HAP-1 (cell line): ENCODE results near the gene TTR.

ENCODE experiments used
- DNase-seq, 2 experiments: peaks; one replicate each; pipeline ENCODE4 v3.0.0-alpha.2; 2016 to 2020; ENCODE audit warnings: low spot score in 2 of 2
- H3K27me3 ChIP-seq: fragments of 250-450 bp; sonication (Bioruptor Pico); 2 replicates; pipeline ENCODE4 v1.5.1; 2020; ENCODE audit warnings: low read depth, mild to moderate bottlenecking, moderate library complexity
- H3K36me3 ChIP-seq: fragments of 250-450 bp; sonication (Bioruptor Pico); replicated peaks from 2 replicates; pipeline ENCODE4 v1.5.1; 2020; ENCODE audit warnings: mild to moderate bottlenecking
- H3K4me1 ChIP-seq: fragments of 250-450 bp; sonication (Bioruptor Pico); 2 replicates; pipeline ENCODE4 v1.5.1; 2020; ENCODE audit warnings: mild to moderate bottlenecking
- H3K4me3 ChIP-seq: fragments of 250-450 bp; sonication (Bioruptor Pico); 2 replicates; pipeline ENCODE4 v1.5.1; 2020; ENCODE audit warnings: mild to moderate bottlenecking, moderate library complexity
- H3K9me3 ChIP-seq: fragments of 250-450 bp; sonication (Bioruptor Pico); 2 replicates; pipeline ENCODE4 v1.5.1; 2020; ENCODE audit warnings: mild to moderate bottlenecking, moderate library complexity
- in situ Hi-C: fragments of 300-500 bp; cut with MboI; formaldehyde crosslinking; loops from 3 replicates; pipeline ENCODE4 v1.14.3; 2020; ENCODE audit warnings: low sequenced_read_pairs, inconsistent platforms, mixed read lengths

TTR gene

GRCh38 chr18:31591628-31592027 is at the start of gene TTR:
TSS of gene TTR (plus strand) at chr18:31591877. CDS start at chr18:31591903, 26 bp downstream.
- in situ Hi-C loops = no loop called here
- no peak for DNase-seq
- Histone ChIP-seq H3K4me1 (no peaks in the 10 kb centered on the region), H3K9me3 (no peaks in the 10 kb centered on the region), H3K4me3 (no peak within 1 kb of the TSS), H3K36me3 (no peaks in the 10 kb centered on the region), H3K27me3 (no peaks in the 10 kb centered on the region)

GRCh38 chr18:31546476-31546875 is 45.2 kb upstream of the TTR start:
- Histone ChIP-seq H3K27me3 (no peaks in the 10 kb centered on the region), H3K9me3 (no peaks in the 10 kb centered on the region), H3K4me1 (peaks cover 16% of the 10 kb centered on the region), H3K4me3 (no peak overlapping the region), H3K36me3 (peaks cover 39% of the 10 kb centered on the region)
- in situ Hi-C loops = no loop called here
- DNase-seq = no peak

GRCh38 chr18:31548853-31549252 is 42.8 kb upstream of the TTR start:
- Histone ChIP-seq H3K4me1 (peaks cover 16% of the 10 kb centered on the region), H3K9me3 (no peaks in the 10 kb centered on the region), H3K4me3 (no peak overlapping the region), H3K27me3 (peaks cover 2% of the 10 kb centered on the region; the same call in 1 of the 2 replicates), H3K36me3 (peaks cover 21% of the 10 kb centered on the region)
- DNase-seq = no peak
- in situ Hi-C loops = no loop called here

- H3K27me3 ChIP-seq = peaks cover 2% of the 10 kb centered on the region; the same call in 1 of the 2 replicates
- peaks cover 16% of the 10 kb centered on the region for H3K4me1 ChIP-seq
- no peak overlapping the region for H3K4me3 ChIP-seq
- peak in 1 of 2 experiments; percentile 46 for DNase-seq
- H3K9me3 ChIP-seq = no peaks in the 10 kb centered on the region
- in situ Hi-C loops = no loop called here
- peaks cover 21% of the 10 kb centered on the region for H3K36me3 ChIP-seq
Measured at GRCh38 chr18:31549416-31549815, 42.3 kb upstream of the TTR start.

GRCh38 chr18:31551883-31552282 is 39.8 kb upstream of the TTR start:
- Histone ChIP-seq H3K4me1 (peaks cover 16% of the 10 kb centered on the region), H3K27me3 (peaks cover 2% of the 10 kb centered on the region; the same call in 1 of the 2 replicates), H3K36me3 (peaks cover 3% of the 10 kb centered on the region; the same call in 1 of the 2 replicates), H3K9me3 (no peaks in the 10 kb centered on the region), H3K4me3 (no peak overlapping the region)
- in situ Hi-C loops = loop anchor here (10.0 to 25.0 kb wide), 3 partner anchors 163 to 565 kb away; no protein-coding TSS in a partner anchor
- no peak for DNase-seq

- in situ Hi-C loops = loop anchor here (10.0 to 25.0 kb wide), 3 partner anchors 161 to 566 kb away; no protein-coding TSS in a partner anchor
- Histone ChIP-seq H3K4me3 (no peak overlapping the region), H3K9me3 (no peaks in the 10 kb centered on the region), H3K27me3 (peaks cover 2% of the 10 kb centered on the region; the same call in 1 of the 2 replicates), H3K4me1 (peaks cover 16% of the 10 kb centered on the region), H3K36me3 (no peaks in the 10 kb centered on the region)
- DNase-seq = peak in 1 of 2 experiments; percentile 47
Measured at GRCh38 chr18:31553800-31554199, 37.9 kb upstream of the TTR start.

- Histone ChIP-seq H3K4me1 (peaks cover 6% of the 10 kb centered on the region; the same call in 1 of the 2 replicates), H3K27me3 (peaks cover 2% of the 10 kb centered on the region; the same call in 1 of the 2 replicates), H3K4me3 (no peak overlapping the region), H3K36me3 (no peaks in the 10 kb centered on the region), H3K9me3 (no peaks in the 10 kb centered on the region)
- no peak for DNase-seq
- in situ Hi-C loops = loop anchor here (10.0 to 25.0 kb wide), 3 partner anchors 160 to 567 kb away; no protein-coding TSS in a partner anchor
Measured at GRCh38 chr18:31554776-31555175, 36.9 kb upstream of the TTR start.

GRCh38 chr18:31555971-31556747 is 35.5 kb upstream of the TTR start:
- no peaks in the 10 kb centered on the region for H3K4me1 ChIP-seq
- no peaks in the 10 kb centered on the region for H3K9me3 ChIP-seq
- peaks cover 2% of the 10 kb centered on the region; the same call in 1 of the 2 replicates for H3K27me3 ChIP-seq
- in situ Hi-C loops = loop anchor here (10.0 to 25.0 kb wide), 3 partner anchors 159 to 569 kb away; no protein-coding TSS in a partner anchor
- no peak overlapping the region for H3K4me3 ChIP-seq
- DNase-seq = peak; percentile 59 to 72
- H3K36me3 ChIP-seq = no peaks in the 10 kb centered on the region

- peaks cover 2% of the 10 kb centered on the region; the same call in 1 of the 2 replicates for H3K27me3 ChIP-seq
- no peaks in the 10 kb centered on the region for H3K4me1 ChIP-seq
- H3K36me3 ChIP-seq = no peaks in the 10 kb centered on the region
- H3K4me3 ChIP-seq = no peak overlapping the region
- in situ Hi-C loops = loop anchor here (10.0 to 25.0 kb wide), 3 partner anchors 157 to 570 kb away; no protein-coding TSS in a partner anchor
- no peak for DNase-seq
- no peaks in the 10 kb centered on the region for H3K9me3 ChIP-seq
Measured at GRCh38 chr18:31557446-31557845, 34.2 kb upstream of the TTR start.

GRCh38 chr18:31558567-31558966 is 33.1 kb upstream of the TTR start:
- Histone ChIP-seq H3K27me3 (no peaks in the 10 kb centered on the region; the same call in 1 of the 2 replicates), H3K4me1 (no peaks in the 10 kb centered on the region), H3K4me3 (no peak overlapping the region), H3K36me3 (no peaks in the 10 kb centered on the region), H3K9me3 (no peaks in the 10 kb centered on the region)
- in situ Hi-C loops = loop anchor here (10.0 to 25.0 kb wide), 3 partner anchors 156 to 571 kb away; no protein-coding TSS in a partner anchor
- no peak for DNase-seq

- no peaks in the 10 kb centered on the region for H3K27me3 ChIP-seq
- DNase-seq = no peak
- H3K36me3 ChIP-seq = no peaks in the 10 kb centered on the region
- no peaks in the 10 kb centered on the region for H3K9me3 ChIP-seq
- no peak overlapping the region for H3K4me3 ChIP-seq
- in situ Hi-C loops = loop anchor here (10.0 to 25.0 kb wide), 2 partner anchors 262 to 575 kb away; no protein-coding TSS in a partner anchor
- no peaks in the 10 kb centered on the region for H3K4me1 ChIP-seq
Measured at GRCh38 chr18:31562726-31563125, 29.0 kb upstream of the TTR start.

GRCh38 chr18:31563778-31564177 is 27.9 kb upstream of the TTR start:
- in situ Hi-C loops = loop anchor here (10.0 to 25.0 kb wide), 2 partner anchors 261 to 576 kb away; no protein-coding TSS in a partner anchor
- H3K36me3 ChIP-seq = no peaks in the 10 kb centered on the region
- H3K27me3 ChIP-seq = no peaks in the 10 kb centered on the region
- no peak overlapping the region for H3K4me3 ChIP-seq
- no peak for DNase-seq
- H3K9me3 ChIP-seq = no peaks in the 10 kb centered on the region
- no peaks in the 10 kb centered on the region for H3K4me1 ChIP-seq

- in situ Hi-C loops = loop anchor here (10.0 to 25.0 kb wide), 2 partner anchors 259 to 578 kb away; no protein-coding TSS in a partner anchor
- no peak for DNase-seq
- Histone ChIP-seq H3K36me3 (no peaks in the 10 kb centered on the region), H3K27me3 (no peaks in the 10 kb centered on the region), H3K9me3 (no peaks in the 10 kb centered on the region), H3K4me1 (no peaks in the 10 kb centered on the region), H3K4me3 (no peak overlapping the region)
Measured at GRCh38 chr18:31565345-31565744, 26.3 kb upstream of the TTR start.
